Keratinocyte (primary cell): ENCODE measurements around the gene MYO1D. TPM values are rescaled to one million over a fixed set of nuclear protein-coding genes. Genes with fewer than 3 reads are reported as not detected.
A peak's percentile ranks its signal among the peaks of the same experiment; 100 is the strongest.

ENCODE experiments used
- DNase-seq: peaks from one replicate; pipeline ENCODE4 v3.0.0-alpha.2; 2011; ENCODE audit warnings: low read depth, missing footprints, low spot score
- FAIRE-seq: peaks from 2 replicates; lab custom pipeline; 2011; peaks lifted over from hg19 to GRCh38; lab: Jason Lieb, UNC
- H2AFZ ChIP-seq: 2 replicates; pipeline ENCODE4 v1.6.0; 2012; ENCODE audit warnings: low read length, control low read depth, inconsistent platforms; ENCODE audit not compliant: control insufficient read depth
- H3K27ac ChIP-seq: 2 replicates; pipeline ENCODE4 v1.5.1; 2011; ENCODE audit warnings: low read length; ENCODE audit not compliant: control insufficient read depth, insufficient read depth
- H3K27me3 ChIP-seq: 3 replicates; pipeline ENCODE4 v1.6.0; 2011; ENCODE audit warnings: low read length; ENCODE audit not compliant: control insufficient read depth, insufficient read depth; ENCODE audit errors: extremely low read depth
- H3K36me3 ChIP-seq, 2 experiments: 2 replicates in 1 of 2; 3 replicates in 1 of 2; pipeline ENCODE4 v1.5.1; 2011; ENCODE audit warnings: low read length in 2 of 2, mild to moderate bottlenecking in 1 of 2; ENCODE audit not compliant: control insufficient read depth in 2 of 2, insufficient read depth in 2 of 2; ENCODE audit errors: extremely low read depth in 1 of 2
- H3K4me1 ChIP-seq: 3 replicates; pipeline ENCODE4 v1.5.1; 2011; ENCODE audit warnings: low read length; ENCODE audit not compliant: control insufficient read depth, insufficient read depth; ENCODE audit errors: extremely low read depth
- H3K4me2 ChIP-seq: 3 replicates; pipeline ENCODE4 v1.6.0; 2011; ENCODE audit warnings: low read depth, low read length; ENCODE audit not compliant: control insufficient read depth, insufficient read depth; ENCODE audit errors: extremely low read depth
- H3K4me3 ChIP-seq, 3 experiments: fragments of 200-600 bp in 1 of 3; sonication (generic) in 1 of 3; 2 replicates in 2 of 3; 3 replicates in 1 of 3; pipeline ENCODE4 v1.5.1; 2011 to 2016; ENCODE audit warnings: low read length in 3 of 3, mild to moderate bottlenecking in 3 of 3, control low read depth in 2 of 3, inconsistent platforms in 1 of 3, low read depth in 1 of 3, mixed read lengths in 1 of 3, mixed run types in 1 of 3, moderate library complexity in 1 of 3; ENCODE audit not compliant: control insufficient read depth in 2 of 3, insufficient read depth in 2 of 3; ENCODE audit errors: extremely low read depth in 1 of 3
- H3K79me2 ChIP-seq: 2 replicates; pipeline ENCODE4 v1.6.0; 2012; ENCODE audit warnings: low read length; ENCODE audit not compliant: control insufficient read depth, insufficient read depth
- H3K9ac ChIP-seq: 3 replicates; pipeline ENCODE4 v1.6.0; 2011; ENCODE audit warnings: low read length; ENCODE audit not compliant: control insufficient read depth, insufficient read depth; ENCODE audit errors: extremely low read depth
- H3K9me1 ChIP-seq: 3 replicates; pipeline ENCODE4 v1.6.0; 2011; ENCODE audit warnings: low read length; ENCODE audit not compliant: control insufficient read depth, insufficient read depth; ENCODE audit errors: extremely low read depth
- H3K9me3 ChIP-seq: 2 replicates; pipeline ENCODE4 v1.5.1; 2012; ENCODE audit warnings: low read depth, low read length; ENCODE audit not compliant: control insufficient read depth
- H4K20me1 ChIP-seq: 3 replicates; pipeline ENCODE4 v1.6.0; 2011; ENCODE audit warnings: low read length; ENCODE audit not compliant: control insufficient read depth, insufficient read depth; ENCODE audit errors: extremely low read depth
- EZH2 ChIP-seq: IDR thresholded peaks from one replicate; pipeline ENCODE4 v1.6.1; 2012; ENCODE audit warnings: inconsistent platforms, mild to moderate bottlenecking, low read length, moderate library complexity
- dilution Hi-C: fragments of 300-500 bp; cut with MboI; formaldehyde crosslinking; loops from one replicate; pipeline ENCODE4 v1.7.0; 2020; ENCODE audit warnings: low sequenced_read_pairs; ENCODE audit not compliant: extremely low pct_ligation_motif_present
- polyA plus RNA-seq, 5 experiments: library from polyadenylated mRNA; depleted of rRNA in 3 of 5; stranded (reverse) in 3 of 5; stranded (forward) in 1 of 5; unstranded in 1 of 5; fragments of >200 nt; gene quantifications; 1 replicate in 1 of 5; 2 replicates in 3 of 5; 3 replicates in 1 of 5; pipeline versions ENCODE4 v1.2.1 to v1.2.3, GENCODE V29; 2011 to 2012; ENCODE audit warnings: missing spikeins in 2 of 5, low read depth in 1 of 5, low replicate concordance in 1 of 5
- TF ChIP-seq, protein P1 (sequence below), 3 experiments: IDR thresholded peaks in 1 of 3; conservative IDR thresholded peaks in 1 of 3; optimal IDR thresholded peaks in 1 of 3; 2 replicates in 2 of 3; 3 replicates in 1 of 3; pipeline versions ENCODE3 to v1.5.1; 2011; ENCODE audit warnings: low read length in 3 of 3, mild to moderate bottlenecking in 3 of 3, moderate library complexity in 2 of 3, control low read depth in 1 of 3, inconsistent platforms in 1 of 3; ENCODE audit not compliant: insufficient read depth in 2 of 3; ENCODE audit errors: extremely low read depth in 1 of 3

Gene MYO1D
- polyA plus RNA-seq, 1 donor (not counting 4 experiments of a cell fraction or from before 2014, with no cell fraction given), result 33.7 TPM

- H3K9me3 ChIP-seq, result no peaks in the 10 kb centered on the region
- FAIRE-seq, result no peak
- no peaks in the 10 kb centered on the region for H3K27me3 ChIP-seq
- H3K4me3 ChIP-seq, result no peak overlapping the region
- no peaks in the 10 kb centered on the region for H3K4me1 ChIP-seq
- no peak overlapping the region for H3K4me2 ChIP-seq
- TF ChIP-seq, protein P1, sequence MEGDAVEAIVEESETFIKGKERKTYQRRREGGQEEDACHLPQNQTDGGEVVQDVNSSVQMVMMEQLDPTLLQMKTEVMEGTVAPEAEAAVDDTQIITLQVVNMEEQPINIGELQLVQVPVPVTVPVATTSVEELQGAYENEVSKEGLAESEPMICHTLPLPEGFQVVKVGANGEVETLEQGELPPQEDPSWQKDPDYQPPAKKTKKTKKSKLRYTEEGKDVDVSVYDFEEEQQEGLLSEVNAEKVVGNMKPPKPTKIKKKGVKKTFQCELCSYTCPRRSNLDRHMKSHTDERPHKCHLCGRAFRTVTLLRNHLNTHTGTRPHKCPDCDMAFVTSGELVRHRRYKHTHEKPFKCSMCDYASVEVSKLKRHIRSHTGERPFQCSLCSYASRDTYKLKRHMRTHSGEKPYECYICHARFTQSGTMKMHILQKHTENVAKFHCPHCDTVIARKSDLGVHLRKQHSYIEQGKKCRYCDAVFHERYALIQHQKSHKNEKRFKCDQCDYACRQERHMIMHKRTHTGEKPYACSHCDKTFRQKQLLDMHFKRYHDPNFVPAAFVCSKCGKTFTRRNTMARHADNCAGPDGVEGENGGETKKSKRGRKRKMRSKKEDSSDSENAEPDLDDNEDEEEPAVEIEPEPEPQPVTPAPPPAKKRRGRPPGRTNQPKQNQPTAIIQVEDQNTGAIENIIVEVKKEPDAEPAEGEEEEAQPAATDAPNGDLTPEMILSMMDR (optimal IDR thresholded peaks at IDR 0.05 in 1 of 3, IDR thresholded peaks at IDR 0.05 in 1 of 3, conservative IDR thresholded peaks at IDR 0.05 in 1 of 3; ENCODE audit: extremely low read depth in 1 of 3, insufficient read depth in 2 of 3, low read length in 3 of 3), result no peak
- TF ChIP-seq EZH2, result no peak
- no peak overlapping the region for H3K27ac ChIP-seq
- H2AFZ ChIP-seq, result no peak overlapping the region
- dilution Hi-C loops, result no loop called here
- no peaks in the 10 kb centered on the region for H3K9me1 ChIP-seq
- H4K20me1 ChIP-seq, result no peaks in the 10 kb centered on the region
- H3K79me2 ChIP-seq, result peaks cover 49% of the 10 kb centered on the region
- no peak for DNase-seq
- H3K36me3 ChIP-seq, result peaks cover 19 to 21% of the 10 kb centered on the region in 2 experiments
- no peak overlapping the region for H3K9ac ChIP-seq
These were observed 416.9 kb downstream of the MYO1D start for GRCh38 chr17:32460054-32460453.

- H3K27me3 ChIP-seq, result no peaks in the 10 kb centered on the region
- dilution Hi-C loops, result no loop called here
- H3K4me1 ChIP-seq, result no peaks in the 10 kb centered on the region
- FAIRE-seq (peak; percentile 5), DNase-seq (no peak)
- H3K9me3 ChIP-seq, result no peaks in the 10 kb centered on the region
- no peak overlapping the region for H2AFZ ChIP-seq
- no peaks in the 10 kb centered on the region for H4K20me1 ChIP-seq
- TF ChIP-seq, protein P1 (optimal IDR thresholded peaks at IDR 0.05 in 1 of 3, IDR thresholded peaks at IDR 0.05 in 1 of 3, conservative IDR thresholded peaks at IDR 0.05 in 1 of 3; ENCODE audit: extremely low read depth in 1 of 3, insufficient read depth in 2 of 3, low read length in 3 of 3), result no peak
- no peak for TF ChIP-seq EZH2
- H3K4me3 ChIP-seq, result no peak overlapping the region
- no peak overlapping the region for H3K9ac ChIP-seq
- no peak overlapping the region for H3K4me2 ChIP-seq
- peaks cover 20 to 24% of the 10 kb centered on the region in 2 experiments for H3K36me3 ChIP-seq
- H3K9me1 ChIP-seq, result no peaks in the 10 kb centered on the region
- H3K79me2 ChIP-seq, result peaks cover 61% of the 10 kb centered on the region
- H3K27ac ChIP-seq, result no peak overlapping the region
These were observed 418.6 kb downstream of the MYO1D start for GRCh38 chr17:32458371-32458770.
